GM21447 (cell line): Measurements from ENCODE around the gene VGLL4.

ENCODE experiments used
- ATAC-seq: cut with Tn5 transposase; IDR thresholded peaks from one replicate; pipeline ENCODE4 v1.9.1; 2021; ENCODE audit not compliant: unreplicated experiment

Gene VGLL4

GRCh38 chr3:11653298-11654055 lies 9.8 kb upstream of the VGLL4 start:
- no peak for ATAC-seq

DNA sequence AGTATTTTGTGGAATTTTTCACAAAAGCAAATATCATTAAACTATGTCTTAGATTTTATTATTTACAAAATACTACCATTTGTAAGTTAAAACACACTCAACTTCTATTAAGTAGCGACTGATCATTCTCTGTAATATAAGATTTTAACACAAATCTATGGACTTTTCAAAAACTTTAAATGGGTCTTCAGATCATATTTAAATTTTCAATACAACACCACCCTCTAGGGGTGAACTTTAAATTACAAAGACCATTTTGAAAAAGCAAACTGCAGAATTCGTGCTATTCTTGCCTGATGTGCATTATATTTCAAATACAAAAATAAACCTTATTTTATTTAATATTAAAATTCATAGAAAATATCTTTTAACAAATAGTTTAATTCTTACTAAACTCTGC lies 8.2 kb upstream of the VGLL4 start:
- ATAC-seq: no peak

GRCh38 chr3:11651477-11651876 lies 7.8 kb upstream of the VGLL4 start:
- ATAC-seq: no peak

GRCh38 chr3:11650391-11650790 lies 6.7 kb upstream of the VGLL4 start:
- ATAC-seq: no peak

DNA sequence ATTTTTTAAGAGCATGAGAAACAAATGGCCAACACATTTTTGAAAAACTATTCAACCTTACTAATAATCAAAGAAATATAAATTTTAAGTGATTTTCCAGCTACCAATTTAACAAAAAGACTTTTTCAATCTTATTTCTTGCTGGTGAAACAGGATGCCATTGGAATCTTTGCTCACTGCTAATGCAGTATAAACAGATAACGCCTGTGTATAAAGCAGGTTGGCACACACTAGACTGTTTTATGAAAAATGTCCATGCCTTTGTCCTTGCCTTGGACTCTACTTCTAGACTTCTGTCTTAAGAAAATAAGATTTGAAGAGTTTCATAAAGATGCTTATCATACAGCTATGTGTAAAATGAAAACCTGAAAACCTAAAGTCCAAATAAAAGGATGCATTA lies 5.0 kb upstream of the VGLL4 start:
- no peak for ATAC-seq

DNA sequence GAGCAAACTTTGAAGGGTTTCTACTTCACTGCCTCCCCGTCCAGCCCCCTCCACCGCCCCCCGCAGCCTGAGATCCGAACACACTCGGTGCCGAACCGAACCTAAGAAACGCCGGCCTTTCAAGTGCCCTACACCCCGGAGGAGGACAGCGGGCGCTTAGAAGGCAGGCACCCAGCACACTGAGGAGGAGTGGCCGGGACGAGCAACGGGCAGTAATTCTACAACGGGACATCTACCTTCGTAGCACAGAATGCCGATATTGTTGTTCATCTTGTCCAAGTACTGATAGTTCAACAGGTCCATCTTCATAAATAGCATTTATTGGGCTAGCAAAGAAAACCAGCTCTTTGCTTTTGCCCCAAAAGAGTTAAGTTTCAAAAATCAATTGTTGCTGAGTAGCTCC lies 513 bp downstream of the VGLL4 start:
- ATAC-seq: no peak

- ATAC-seq: peak; percentile 63
These were observed 1.1 kb downstream of the VGLL4 start for GRCh38 chr3:11642431-11643191.

DNA sequence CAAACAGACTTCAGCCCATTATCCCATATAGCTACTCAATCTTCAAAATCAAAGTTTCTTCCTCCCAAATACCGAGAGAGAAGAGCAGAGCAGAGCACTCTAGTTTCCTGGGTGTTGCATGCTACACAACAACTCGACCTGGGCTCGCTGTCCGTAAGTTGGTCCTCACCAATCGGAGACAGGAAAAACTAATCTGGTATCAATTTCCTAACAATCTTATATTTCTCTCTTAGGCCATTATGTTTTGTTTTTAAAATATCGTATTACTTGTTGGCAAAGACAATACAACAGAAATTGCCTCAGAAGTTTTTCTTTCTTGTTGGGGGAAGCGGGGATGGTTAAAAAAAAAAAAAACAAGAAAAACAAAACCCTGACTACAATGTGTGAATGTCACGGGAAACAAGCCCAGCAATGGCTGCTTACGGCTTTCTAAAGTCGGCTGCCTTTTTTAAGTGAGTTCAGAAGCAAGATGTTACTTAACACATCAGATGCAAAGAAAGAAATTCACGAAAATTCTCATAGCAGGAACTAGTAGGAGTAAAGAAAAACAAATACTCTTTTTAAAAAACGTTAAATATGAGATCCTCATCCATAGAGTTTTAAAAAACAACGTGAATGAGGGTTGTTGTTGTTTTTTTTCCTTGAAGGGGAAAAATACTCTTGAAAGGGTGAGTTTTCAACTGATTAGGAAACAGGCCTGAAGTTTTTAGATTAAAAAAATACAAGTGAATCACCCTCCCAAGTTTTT lies 1.9 kb downstream of the VGLL4 start:
- no peak for ATAC-seq

DNA sequence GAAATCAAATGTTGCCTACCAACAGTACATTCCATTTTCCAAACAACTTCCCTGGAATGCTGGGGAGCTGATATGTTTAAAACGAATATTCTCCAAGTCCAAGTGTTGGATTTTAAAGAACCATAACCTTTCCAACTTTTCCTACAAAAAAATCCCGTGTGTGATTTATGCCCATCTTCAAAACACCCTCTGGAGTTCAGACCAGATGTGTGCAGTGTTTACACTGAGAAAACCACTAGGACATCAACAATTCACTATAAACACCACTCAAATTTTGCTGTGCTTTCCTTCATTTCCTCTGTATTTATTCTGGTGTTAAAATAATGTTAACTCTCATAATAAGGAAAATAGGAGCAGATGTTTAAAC lies 2.4 kb downstream of the VGLL4 start:
- ATAC-seq: no peak

DNA sequence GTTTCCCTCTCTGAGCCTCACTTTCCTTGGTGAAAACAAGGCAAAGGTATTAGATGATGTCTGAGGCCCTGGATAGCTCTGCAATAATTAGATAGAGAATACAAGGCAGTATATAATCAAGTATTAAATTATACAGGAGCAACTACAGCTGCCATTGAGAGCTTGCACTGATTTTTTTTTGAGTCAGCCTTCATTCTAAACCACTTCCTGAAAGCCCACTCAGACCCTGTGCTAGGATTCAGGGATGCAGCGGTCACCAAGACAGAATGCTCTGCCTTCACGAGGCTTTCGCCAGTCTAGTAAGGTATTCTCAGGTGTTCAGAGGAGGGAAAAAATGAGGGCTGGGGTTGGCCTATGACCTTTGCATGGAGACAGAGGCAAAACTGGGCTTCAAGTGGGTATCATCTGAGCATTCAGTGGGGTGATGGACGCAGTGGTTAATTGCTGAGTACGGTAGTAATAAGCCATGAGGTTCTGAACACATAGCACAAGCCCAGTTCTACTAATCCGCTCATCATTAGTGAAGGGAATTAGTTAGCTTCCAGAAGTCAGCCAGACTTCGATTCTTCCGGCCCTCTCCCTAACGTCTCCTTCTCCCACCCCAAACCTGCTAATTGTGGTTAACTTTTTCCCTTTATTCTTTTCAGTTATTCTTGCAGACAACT lies 3.6 kb downstream of the VGLL4 start:
- no peak for ATAC-seq

GRCh38 chr3:11638495-11639358 lies 5.0 kb downstream of the VGLL4 start:
- no peak for ATAC-seq

GRCh38 chr3:11637901-11638458 lies 5.7 kb downstream of the VGLL4 start:
- no peak for ATAC-seq

DNA sequence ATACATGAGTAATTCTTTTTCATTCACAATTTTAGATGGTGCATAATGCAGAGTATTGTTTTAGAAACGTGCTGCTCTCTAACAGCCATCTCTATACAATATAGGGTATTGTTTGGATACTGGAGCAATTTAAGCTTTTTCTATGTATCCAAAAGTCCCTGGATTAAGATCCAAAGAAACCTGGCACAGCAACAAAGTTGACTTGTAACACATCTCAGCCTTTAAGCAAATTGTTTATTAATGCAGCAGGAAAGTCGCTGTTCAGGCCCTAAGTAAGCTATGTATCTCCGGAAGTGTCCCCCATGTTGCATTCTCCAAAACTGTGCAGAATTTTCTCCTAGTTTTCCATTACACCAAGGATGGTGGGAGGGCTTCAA lies 7.3 kb downstream of the VGLL4 start:
- ATAC-seq: no peak

DNA sequence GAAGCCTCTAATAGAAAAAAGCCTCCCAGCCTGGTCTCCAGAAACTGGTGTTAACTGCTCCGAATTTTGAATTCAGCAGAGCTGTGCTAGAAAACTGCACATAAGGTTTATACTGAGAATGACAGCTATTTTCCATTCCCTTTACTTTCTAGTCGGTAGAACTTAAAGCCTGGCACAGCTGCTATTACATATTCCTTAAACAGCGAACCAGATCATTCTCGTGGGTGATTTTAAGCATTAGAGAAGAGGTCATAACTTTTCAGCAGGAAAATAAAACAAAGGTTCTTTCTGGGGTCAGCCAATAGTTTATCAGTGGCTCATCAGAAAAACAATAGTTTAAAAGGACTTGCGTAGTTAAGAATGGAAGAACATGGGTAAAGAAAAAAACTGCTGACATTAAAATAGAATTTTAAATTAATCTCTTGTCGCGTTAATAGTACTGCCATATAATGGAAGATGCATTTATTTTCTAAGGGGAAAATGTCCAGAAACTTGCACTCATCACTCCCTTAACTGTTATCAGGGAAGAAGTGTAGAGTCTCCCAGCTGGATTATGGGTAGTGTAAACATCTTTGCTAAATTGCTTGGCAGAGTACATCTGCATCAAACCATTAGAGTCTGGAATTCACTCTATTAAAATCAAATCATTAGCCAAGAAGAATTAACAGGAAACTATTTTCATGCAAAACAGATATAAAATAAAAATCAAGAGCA lies 7.9 kb downstream of the VGLL4 start:
- no peak for ATAC-seq

- no peak for ATAC-seq
These were observed 8.6 kb downstream of the VGLL4 start for GRCh38 chr3:11634974-11635612.

GRCh38 chr3:11634081-11634635 lies 9.6 kb downstream of the VGLL4 start:
- ATAC-seq: no peak

- ATAC-seq: no peak
These were observed 10.7 kb downstream of the VGLL4 start for GRCh38 chr3:11632966-11633365.

- no peak for ATAC-seq
These were observed 11.2 kb downstream of the VGLL4 start for GRCh38 chr3:11632564-11632963.

GRCh38 chr3:11631820-11632219 lies 11.9 kb downstream of the VGLL4 start:
- ATAC-seq: no peak
